HepG2 (cell line): ENCODE data around the gene KDM3B. TPM values are rescaled to one million over a fixed set of nuclear protein-coding genes. Genes with fewer than 3 reads are reported as not detected.

Experiments used
- ATAC-seq: fragments of 200-7000 bp; cut with Tn5 transposase; 3 replicates; pipeline ENCODE4 v1.9.1; 2020; ENCODE audit warnings: mild to moderate bottlenecking, moderate library complexity
- BruUV-seq: library from RNA; stranded (reverse); fragments of 400-500 nt; replicated peaks from 2 replicates; lab custom pipeline; 2021; lab: Mats Ljungman, UMichigan
- CTCF ChIA-PET: fragments of 300-600 bp; formaldehyde crosslinking; extraction: SDS; loops from one replicate; lab custom pipeline; 2021; ENCODE audit warnings: low total read pairs, inconsistent platforms, low intra/inter-chr PET ratio; lab: Yijun Ruan, JAX
- POLR2A ChIA-PET: fragments of 350-600 bp; sonication (Branson Sonifier 250); formaldehyde crosslinking; loops from one replicate; lab custom pipeline; 2020; ENCODE audit warnings: antibody characterized with exemption, inconsistent platforms; lab: Yijun Ruan, JAX
- DNase-seq: peaks from one replicate; pipeline ENCODE4 v3.0.0-alpha.2; 2015; ENCODE audit warnings: low spot score
- FAIRE-seq: peaks from 3 replicates; lab custom pipeline; 2011; peaks lifted over from hg19 to GRCh38; lab: Jason Lieb, UNC
- H2AFZ ChIP-seq: one replicate; pipeline ENCODE4 v1.6.1; 2011; ENCODE audit warnings: low read length, inconsistent platforms
- H3K27ac ChIP-seq: fragments of 300-600 bp; 3 replicates; pipeline ENCODE4 v1.8.0; 2011; ENCODE audit warnings: mixed run types, mild to moderate bottlenecking, mixed read lengths, low read length, inconsistent platforms; ENCODE audit not compliant: insufficient read depth; ENCODE audit errors: extremely low read length
- H3K27me3 ChIP-seq, 2 experiments: fragments of 200-600 bp in 1 of 2; 2 replicates in 1 of 2; 3 replicates in 1 of 2; pipeline versions ENCODE4 v1.6.0 to v1.8.0; 2011; ENCODE audit warnings: low read length in 2 of 2, mild to moderate bottlenecking in 2 of 2, moderate library complexity in 2 of 2, inconsistent platforms in 1 of 2; ENCODE audit not compliant: insufficient read depth in 2 of 2, control insufficient read depth in 1 of 2
- H3K36me3 ChIP-seq, 2 experiments: fragments of 200-600 bp in 1 of 2; replicated peaks in 1 of 2; 2 replicates in 1 of 2; 3 replicates in 1 of 2; pipeline versions ENCODE4 v1.5.1 to v1.8.0; 2011; ENCODE audit warnings: low read length in 2 of 2, inconsistent platforms in 1 of 2; ENCODE audit not compliant: insufficient read depth in 2 of 2, control insufficient read depth in 1 of 2
- H3K4me1 ChIP-seq: 2 replicates; pipeline ENCODE4 v1.5.1; 2012; ENCODE audit warnings: low read length, inconsistent platforms; ENCODE audit not compliant: insufficient read depth
- H3K4me2 ChIP-seq: 2 replicates; pipeline ENCODE4 v1.6.0; 2011; ENCODE audit warnings: low read depth, low read length, inconsistent platforms
- H3K4me3 ChIP-seq, 3 experiments: fragments of 200-600 bp in 1 of 3; sonication (generic), shearing (Covaris generic) in 1 of 3; replicated peaks in 1 of 3; 2 replicates each; pipeline ENCODE4 v1.5.1; 2011 to 2016; ENCODE audit warnings: low read length in 3 of 3, inconsistent platforms in 2 of 3, low read depth in 2 of 3, mild to moderate bottlenecking in 2 of 3, control low read depth in 1 of 3, mixed read lengths in 1 of 3; ENCODE audit not compliant: insufficient read depth in 1 of 3
- H3K79me2 ChIP-seq: one replicate; pipeline ENCODE4 v1.6.1; 2011; ENCODE audit warnings: low read length, inconsistent platforms; ENCODE audit not compliant: insufficient read depth
- H3K9ac ChIP-seq: 2 replicates; pipeline ENCODE4 v1.6.0; 2011; ENCODE audit warnings: mild to moderate bottlenecking, low read depth, low read length, inconsistent platforms; ENCODE audit not compliant: insufficient read depth
- H3K9me3 ChIP-seq: 2 replicates; pipeline ENCODE4 v1.5.1; 2012; ENCODE audit warnings: mild to moderate bottlenecking, low read length
- H4K20me1 ChIP-seq: 2 replicates; pipeline ENCODE4 v1.6.0; 2011; ENCODE audit warnings: inconsistent platforms, mild to moderate bottlenecking, low read length, moderate library complexity; ENCODE audit not compliant: insufficient read depth
- HOXD1 ChIP-seq: sonication (generic); formaldehyde crosslinking; IDR thresholded peaks from 2 replicates; pipeline ENCODE4 v1.5.0; 2020; ENCODE audit warnings: missing genetic modification reagents
- POLR2AphosphoS5 ChIP-seq: IDR thresholded peaks from 2 replicates; pipeline ENCODE4 v1.6.1; 2012; ENCODE audit warnings: low read depth, low read length
- ZNF263 ChIP-seq: sonication (generic); formaldehyde crosslinking; IDR thresholded peaks from 2 replicates; pipeline ENCODE4 v1.4.0; 2020; ENCODE audit warnings: missing genetic modification reagents
- WGBS: methylation state at CpG from one replicate; pipeline ENCODE4 v1.1.6; 2017; ENCODE audit warnings: low lambda C conversion rate; 5-methylcytosine and 5-hydroxymethylcytosine counted together
- in situ Hi-C: cut with HindIII; loops from 2 replicates; pipeline ENCODE4 v1.10.0; 2017; ENCODE audit warnings: low pct_unique_long_range_greater_than_20kb; ENCODE audit not compliant: extremely low pct_ligation_motif_present
- intact Hi-C: fragments of 100-400 bp; cut with micrococcal nuclease; formaldehyde crosslinking; loops from one replicate; pipeline ENCODE4 v1.10.0; 2022; ENCODE audit not compliant: unreplicated experiment
- polyA plus RNA-seq, 8 experiments: library from polyadenylated mRNA; depleted of rRNA in 3 of 8; stranded (reverse) in 7 of 8; unstranded in 1 of 8; fragments of >200 nt; fragmentation: Illumina TruSeq in 4 of 8; extraction: Trizol in 4 of 8; gene quantifications; 2 replicates each; pipeline versions ENCODE4 v1.2.1 to v1.2.3, GENCODE V29; 2011 to 2016; ENCODE audit warnings: low read depth in 4 of 8, missing spikeins in 1 of 8, mixed read lengths in 1 of 8; ENCODE audit not compliant: insufficient read depth in 1 of 8
- total RNA-seq, 5 experiments: library from RNA; depleted of rRNA; stranded (reverse); fragments of >200 nt; fragmentation: Illumina TruSeq; extraction: Trizol; gene quantifications; 2 replicates each; pipeline ENCODE4 v1.2.3, GENCODE V29; 2016; ENCODE audit warnings: low read depth in 1 of 5
- TF ChIP-seq, protein P1 (sequence below): sonication (generic); formaldehyde crosslinking; conservative IDR thresholded peaks from 2 replicates; pipeline ENCODE4 v1.8.1; 2023; ENCODE audit warnings: missing genetic modification reagents
- TF ChIP-seq, protein P2 (sequence below): sonication (generic); formaldehyde crosslinking; IDR thresholded peaks from 2 replicates; pipeline ENCODE4 v1.8.1; 2023; ENCODE audit warnings: missing genetic modification reagents, inconsistent platforms, borderline replicate concordance

Gene KDM3B
- total and polyA plus RNA-seq, 2 of the 13 experiments (the other 11 are each of a cell fraction or from before 2014, with no cell fraction given) = 19.7 to 34.3 TPM

DNA sequence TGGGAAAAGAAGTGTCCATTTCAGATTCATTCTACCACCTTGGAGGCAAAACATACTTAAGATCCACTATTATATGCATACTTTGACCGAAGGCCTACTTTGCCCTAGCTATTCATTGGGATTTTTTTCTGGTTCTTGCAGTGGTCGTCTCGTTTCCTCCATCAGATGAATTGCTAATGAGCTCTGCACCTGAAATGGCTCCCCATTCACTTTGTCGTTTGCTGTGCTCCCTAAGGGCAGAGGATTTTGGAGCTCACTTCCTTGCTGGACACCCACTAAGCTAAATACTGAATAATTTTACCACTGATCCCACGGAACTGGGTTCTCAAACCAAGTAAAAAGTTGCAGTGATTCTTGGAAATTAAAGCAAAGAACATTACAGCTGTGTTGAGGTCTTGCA, 1.9 kb downstream of the KDM3B start:
- H3K9ac ChIP-seq = peak overlapping the region; percentile 96
- no peak for ATAC-seq
- no peaks in the 10 kb centered on the region for H3K36me3 ChIP-seq
- peaks cover 55% of the 10 kb centered on the region for H3K79me2 ChIP-seq
- H3K27me3 ChIP-seq = no peaks in the 10 kb centered on the region; a peak in 1 of 5 replicates
- no peak for FAIRE-seq
- TF ChIP-seq HOXD1 (CRISPR knock-in tag) (no peak), ZNF263 (CRISPR knock-in tag) (peak; percentile 62; the same call in 1 of the 2 replicates), POLR2AphosphoS5 (no peak)
- TF ChIP-seq, protein P1, sequence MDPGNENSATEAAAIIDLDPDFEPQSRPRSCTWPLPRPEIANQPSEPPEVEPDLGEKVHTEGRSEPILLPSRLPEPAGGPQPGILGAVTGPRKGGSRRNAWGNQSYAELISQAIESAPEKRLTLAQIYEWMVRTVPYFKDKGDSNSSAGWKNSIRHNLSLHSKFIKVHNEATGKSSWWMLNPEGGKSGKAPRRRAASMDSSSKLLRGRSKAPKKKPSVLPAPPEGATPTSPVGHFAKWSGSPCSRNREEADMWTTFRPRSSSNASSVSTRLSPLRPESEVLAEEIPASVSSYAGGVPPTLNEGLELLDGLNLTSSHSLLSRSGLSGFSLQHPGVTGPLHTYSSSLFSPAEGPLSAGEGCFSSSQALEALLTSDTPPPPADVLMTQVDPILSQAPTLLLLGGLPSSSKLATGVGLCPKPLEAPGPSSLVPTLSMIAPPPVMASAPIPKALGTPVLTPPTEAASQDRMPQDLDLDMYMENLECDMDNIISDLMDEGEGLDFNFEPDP (CRISPR knock-in tag) = no peak
- TF ChIP-seq, protein P2, sequence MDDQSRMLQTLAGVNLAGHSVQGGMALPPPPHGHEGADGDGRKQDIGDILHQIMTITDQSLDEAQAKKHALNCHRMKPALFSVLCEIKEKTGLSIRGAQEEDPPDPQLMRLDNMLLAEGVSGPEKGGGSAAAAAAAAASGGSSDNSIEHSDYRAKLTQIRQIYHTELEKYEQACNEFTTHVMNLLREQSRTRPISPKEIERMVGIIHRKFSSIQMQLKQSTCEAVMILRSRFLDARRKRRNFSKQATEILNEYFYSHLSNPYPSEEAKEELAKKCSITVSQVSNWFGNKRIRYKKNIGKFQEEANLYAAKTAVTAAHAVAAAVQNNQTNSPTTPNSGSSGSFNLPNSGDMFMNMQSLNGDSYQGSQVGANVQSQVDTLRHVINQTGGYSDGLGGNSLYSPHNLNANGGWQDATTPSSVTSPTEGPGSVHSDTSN (CRISPR knock-in tag) = no peak
- H3K9me3 ChIP-seq = no peaks in the 10 kb centered on the region
- POLR2A ChIA-PET = interaction anchor here (0.5 to 6.2 kb wide), 4 partner anchors 14 to 111 kb away, joined by 3 to 111 read pairs (median 3); partner anchors contain the start of genes EGR1 and FAM53C
- H3K27ac ChIP-seq = no peak overlapping the region
- DNase-seq = no peak
- H3K4me3 ChIP-seq = peak overlapping the region; percentile 93 to 98 (median 97)
- in situ Hi-C loops (no loop called here), intact Hi-C loops (loop anchor here (5.0 kb wide), 1 partner anchor 177 kb away; the partner anchor contains the start of genes BRD8 and KIF20A)
- H4K20me1 ChIP-seq = peaks cover 23% of the 10 kb centered on the region
- H2AFZ ChIP-seq = no peak overlapping the region
- peak overlapping the region; percentile 82 for H3K4me2 ChIP-seq
- CTCF ChIA-PET = interaction anchor here (3.2 kb wide), 1 partner anchor 16 kb away, joined by 14 read pairs; the partner anchor contains the start of gene FAM53C
- 16% methylated on average over 5 of the region's 5 CpGs for WGBS
- H3K4me1 ChIP-seq = peaks cover 20% of the 10 kb centered on the region
- TSS peak; percentile 58 for BruUV-seq
